NT2/D1 (cell line): ENCODE results near the gene VPS16.

ENCODE experiments used
- SUZ12 ChIP-seq: IDR thresholded peaks from 2 replicates; pipeline ENCODE4 v1.6.1; 2011; ENCODE audit not compliant: insufficient read length, insufficient read depth; ENCODE audit errors: extremely low read depth
- YY1 ChIP-seq: IDR thresholded peaks from 2 replicates; pipeline ENCODE4 v1.6.1; 2011; ENCODE audit not compliant: insufficient read length, insufficient read depth
- ZNF274 ChIP-seq: IDR thresholded peaks from 2 replicates; pipeline ENCODE4 v1.6.1; 2011; ENCODE audit warnings: mild to moderate bottlenecking, low read depth, low read length

GRCh38 chr20:2888224-2888955 is 47.8 kb downstream of the VPS16 start:
- TF ChIP-seq ZNF274 (no peak), YY1 (no peak), SUZ12 (no peak)
